HCT116 (cell line): ENCODE results near the gene SOS1.

Experiments used
- CTCF ChIP-seq, 3 experiments: fragments of 200-600 bp in 1 of 3; sonication (generic) in 1 of 3; IDR thresholded peaks in 2 of 3; conservative IDR thresholded peaks in 1 of 3; 2 replicates each; pipeline ENCODE4 v1.5.1; 2012 to 2017; ENCODE audit warnings: low read depth in 2 of 3, low read length in 2 of 3, antibody characterized with exemption in 1 of 3, borderline replicate concordance in 1 of 3, control low read depth in 1 of 3, mild to moderate bottlenecking in 1 of 3, mixed read lengths in 1 of 3, mixed run types in 1 of 3, moderate library complexity in 1 of 3; ENCODE audit not compliant: insufficient read depth in 1 of 3
- JUND ChIP-seq: IDR thresholded peaks from 2 replicates; pipeline ENCODE4 v1.6.1; 2012
- REST ChIP-seq: IDR thresholded peaks from 2 replicates; pipeline ENCODE4 v1.6.1; 2012; ENCODE audit warnings: low read depth

GRCh38 chr2:38966678-38967077 is 154.2 kb downstream of the SOS1 start:
- TF ChIP-seq REST: no peak
- TF ChIP-seq CTCF (IDR thresholded peaks at IDR 0.05 in 2 of 3, conservative IDR thresholded peaks at IDR 0.05 in 1 of 3; ENCODE audit: borderline replicate concordance in 1 of 3, insufficient read depth in 1 of 3, low read depth in 2 of 3, low read length in 2 of 3): no peak
- TF ChIP-seq JUND: no peak
